KMS-11 (cell line): Measurements from ENCODE around the gene PPT1.

Experiments
- H2AFZ ChIP-seq: fragments of 200-600 bp; sonication (generic); 2 replicates; pipeline ENCODE4 v1.6.1; 2016; ENCODE audit warnings: antibody characterized with exemption, mixed run types, low read depth
- H3K27ac ChIP-seq: fragments of 200-600 bp; sonication (generic); 2 replicates; pipeline ENCODE4 v1.6.1; 2016; ENCODE audit warnings: mild to moderate bottlenecking, mixed run types
- H3K27me3 ChIP-seq: fragments of 200-600 bp; sonication (generic); 2 replicates; pipeline ENCODE4 v1.6.1; 2017; ENCODE audit warnings: mild to moderate bottlenecking, low read depth, mixed run types, moderate library complexity; ENCODE audit not compliant: insufficient read depth
- H3K36me3 ChIP-seq: fragments of 200-600 bp; sonication (generic); 2 replicates; pipeline ENCODE4 v1.6.1; 2017; ENCODE audit warnings: mild to moderate bottlenecking, mixed run types; ENCODE audit not compliant: insufficient read depth
- H3K4me1 ChIP-seq: fragments of 200-600 bp; sonication (generic); 2 replicates; pipeline ENCODE4 v1.6.1; 2016; ENCODE audit warnings: mild to moderate bottlenecking, low read depth, mixed run types; ENCODE audit not compliant: poor library complexity, severe bottlenecking
- H3K4me2 ChIP-seq: fragments of 200-600 bp; sonication (generic); 2 replicates; pipeline ENCODE4 v1.7.0; 2016; ENCODE audit warnings: mild to moderate bottlenecking, mixed run types
- H3K4me3 ChIP-seq: fragments of 200-600 bp; sonication (generic); IDR thresholded peaks from 2 replicates; pipeline ENCODE4 v1.6.1; 2017; ENCODE audit warnings: low read depth, low read length, mixed read lengths; ENCODE audit not compliant: insufficient read depth
- H3K79me2 ChIP-seq: fragments of 200-600 bp; sonication (generic); 2 replicates; pipeline ENCODE4 v1.6.1; 2016; ENCODE audit warnings: low read depth, mixed run types; ENCODE audit not compliant: insufficient read depth
- H3K9ac ChIP-seq: fragments of 200-600 bp; sonication (generic); 2 replicates; pipeline ENCODE4 v1.6.1; 2016; ENCODE audit warnings: mild to moderate bottlenecking, mixed run types
- H4K20me1 ChIP-seq: fragments of 200-600 bp; sonication (generic); 2 replicates; pipeline ENCODE4 v1.6.1; 2016; ENCODE audit warnings: mild to moderate bottlenecking, mixed run types; ENCODE audit not compliant: insufficient read depth
- TF ChIP-seq, protein P1 (sequence below): fragments of 200-600 bp; sonication (generic); conservative IDR thresholded peaks from 2 replicates; pipeline ENCODE4 v1.6.1; 2017; ENCODE audit warnings: low read depth, mild to moderate bottlenecking, antibody characterized with exemption, low read length, moderate library complexity, mixed read lengths

The PPT1 gene

DNA sequence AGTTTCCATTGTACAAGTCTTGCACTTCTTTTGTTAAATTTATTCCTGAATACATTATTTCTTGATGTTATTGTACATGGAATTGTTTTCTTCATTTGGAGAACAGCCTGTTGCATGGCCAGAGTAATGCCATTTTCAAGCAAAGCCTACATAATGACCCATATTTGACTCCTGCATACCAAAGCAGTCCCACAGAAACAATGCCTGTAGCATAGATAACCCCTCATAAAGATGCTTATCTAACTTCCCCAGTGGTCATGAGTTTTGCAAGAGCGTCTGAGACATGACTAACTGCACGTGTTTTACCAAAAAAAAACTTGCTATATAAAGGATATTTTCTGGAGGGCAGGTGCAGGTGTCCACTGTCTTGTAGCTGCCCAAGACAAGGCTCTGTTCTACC is 33.8 kb upstream of the PPT1 start:
- Histone ChIP-seq H3K27me3 (no peaks in the 10 kb centered on the region), H2AFZ (no peak overlapping the region), H3K4me3 (no peak overlapping the region), H3K9ac (no peak overlapping the region), H3K79me2 (no peaks in the 10 kb centered on the region), H3K4me2 (no peak overlapping the region), H3K36me3 (no peaks in the 10 kb centered on the region), H3K4me1 (no peaks in the 10 kb centered on the region), H4K20me1 (no peaks in the 10 kb centered on the region), H3K27ac (no peak overlapping the region)
- TF ChIP-seq, protein P1, sequence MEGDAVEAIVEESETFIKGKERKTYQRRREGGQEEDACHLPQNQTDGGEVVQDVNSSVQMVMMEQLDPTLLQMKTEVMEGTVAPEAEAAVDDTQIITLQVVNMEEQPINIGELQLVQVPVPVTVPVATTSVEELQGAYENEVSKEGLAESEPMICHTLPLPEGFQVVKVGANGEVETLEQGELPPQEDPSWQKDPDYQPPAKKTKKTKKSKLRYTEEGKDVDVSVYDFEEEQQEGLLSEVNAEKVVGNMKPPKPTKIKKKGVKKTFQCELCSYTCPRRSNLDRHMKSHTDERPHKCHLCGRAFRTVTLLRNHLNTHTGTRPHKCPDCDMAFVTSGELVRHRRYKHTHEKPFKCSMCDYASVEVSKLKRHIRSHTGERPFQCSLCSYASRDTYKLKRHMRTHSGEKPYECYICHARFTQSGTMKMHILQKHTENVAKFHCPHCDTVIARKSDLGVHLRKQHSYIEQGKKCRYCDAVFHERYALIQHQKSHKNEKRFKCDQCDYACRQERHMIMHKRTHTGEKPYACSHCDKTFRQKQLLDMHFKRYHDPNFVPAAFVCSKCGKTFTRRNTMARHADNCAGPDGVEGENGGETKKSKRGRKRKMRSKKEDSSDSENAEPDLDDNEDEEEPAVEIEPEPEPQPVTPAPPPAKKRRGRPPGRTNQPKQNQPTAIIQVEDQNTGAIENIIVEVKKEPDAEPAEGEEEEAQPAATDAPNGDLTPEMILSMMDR = no peak

DNA sequence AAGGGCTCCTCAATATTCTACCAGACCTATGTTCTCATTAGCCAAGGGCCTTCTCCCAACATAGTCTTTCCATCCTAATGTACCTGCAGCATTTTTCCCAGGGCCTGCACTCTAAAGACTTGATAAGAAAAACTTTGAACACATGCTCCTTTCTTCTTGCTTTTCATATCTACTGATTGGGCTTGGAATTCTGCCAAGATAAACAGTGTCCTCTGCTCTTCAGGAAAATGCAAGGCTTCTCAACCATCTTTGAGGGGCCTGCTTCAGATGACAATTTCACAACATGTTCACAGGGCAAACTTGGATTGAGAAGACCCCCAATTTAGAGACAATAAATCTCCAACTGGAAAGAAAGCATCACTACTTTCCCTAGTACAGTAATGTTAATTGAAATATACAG is 25.8 kb upstream of the PPT1 start:
- no peaks in the 10 kb centered on the region for H3K27me3 ChIP-seq
- no peak overlapping the region for H3K4me3 ChIP-seq
- TF ChIP-seq, protein P1 = no peak

DNA sequence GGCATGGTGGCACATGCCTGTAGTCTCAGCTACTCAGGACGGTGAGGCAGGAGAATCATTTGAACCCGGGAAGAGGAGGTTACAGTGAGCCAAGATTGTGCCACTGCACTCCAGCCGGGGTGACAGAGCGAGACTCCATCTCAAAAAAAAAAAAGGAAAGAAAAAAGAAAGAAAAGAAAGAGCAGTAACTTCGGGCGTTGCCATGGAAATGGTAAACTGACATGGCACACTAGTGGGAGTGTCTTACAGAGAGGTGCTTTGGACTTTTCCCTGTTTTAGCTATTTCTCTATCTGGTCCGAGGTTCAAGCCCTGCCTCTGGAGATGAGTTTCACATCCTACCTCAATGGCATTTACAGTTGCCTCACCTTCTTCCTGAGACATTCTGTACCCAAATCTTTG is 23.1 kb upstream of the PPT1 start:
- Histone ChIP-seq H3K79me2 (no peaks in the 10 kb centered on the region), H3K4me3 (no peak overlapping the region), H3K4me1 (no peaks in the 10 kb centered on the region), H4K20me1 (no peaks in the 10 kb centered on the region), H3K27ac (no peak overlapping the region), H3K4me2 (no peak overlapping the region), H2AFZ (no peak overlapping the region), H3K9ac (no peak overlapping the region), H3K36me3 (no peaks in the 10 kb centered on the region), H3K27me3 (no peaks in the 10 kb centered on the region)
- TF ChIP-seq, protein P1 = no peak

More for the DNA sequence above, 25.8 kb upstream of the PPT1 start:
- no peak overlapping the region for H3K4me2 ChIP-seq
- no peak overlapping the region for H2AFZ ChIP-seq
- H3K36me3 ChIP-seq = no peaks in the 10 kb centered on the region
- H3K27ac ChIP-seq = no peak overlapping the region
- H3K9ac ChIP-seq = no peak overlapping the region
- H4K20me1 ChIP-seq = no peaks in the 10 kb centered on the region
- no peaks in the 10 kb centered on the region for H3K4me1 ChIP-seq
- H3K79me2 ChIP-seq = no peaks in the 10 kb centered on the region

DNA sequence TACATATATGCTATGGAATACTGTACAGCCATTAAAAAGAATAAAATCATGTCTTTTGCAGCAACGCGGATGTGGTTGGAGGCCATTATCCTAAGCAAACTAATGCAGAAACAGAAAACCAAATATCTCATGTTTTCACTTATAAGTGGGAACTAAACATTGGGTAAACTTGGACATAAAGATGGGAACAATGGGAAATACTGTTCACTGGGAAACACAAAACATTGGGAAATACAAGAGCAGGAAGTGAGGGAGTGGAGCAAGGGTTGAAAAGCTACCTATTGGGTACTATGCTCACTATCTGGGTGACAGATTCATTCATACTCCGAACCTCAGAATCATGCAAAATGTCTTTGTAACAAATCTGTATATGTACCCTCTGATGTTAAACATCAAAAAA is 17.3 kb upstream of the PPT1 start:
- no peaks in the 10 kb centered on the region for H3K27me3 ChIP-seq

More for the DNA sequence above, 17.3 kb upstream of the PPT1 start:
- Histone ChIP-seq H4K20me1 (no peaks in the 10 kb centered on the region), H2AFZ (no peak overlapping the region), H3K27ac (no peak overlapping the region), H3K36me3 (no peaks in the 10 kb centered on the region), H3K9ac (no peak overlapping the region), H3K4me2 (no peak overlapping the region), H3K79me2 (no peaks in the 10 kb centered on the region), H3K4me3 (no peak overlapping the region), H3K4me1 (no peaks in the 10 kb centered on the region)
- TF ChIP-seq, protein P1 = no peak
